NCI-H187 (cell line): ENCODE results near the gene ZFP36L1.
"Not testable (repeated sequence)": the region's sequence is repeated elsewhere in the genome, so short reads cannot be mapped to it uniquely, and the experiment has no call there.

Source experiments
- DNase-seq, 2 experiments: peaks; one replicate each; lab custom pipeline; 2025; lab: John Stamatoyannopoulos, UW

Gene ZFP36L1

GRCh38 chr14:68784226-68784910, 8.5 kb downstream of the ZFP36L1 start:
- no peak for DNase-seq

DNA sequence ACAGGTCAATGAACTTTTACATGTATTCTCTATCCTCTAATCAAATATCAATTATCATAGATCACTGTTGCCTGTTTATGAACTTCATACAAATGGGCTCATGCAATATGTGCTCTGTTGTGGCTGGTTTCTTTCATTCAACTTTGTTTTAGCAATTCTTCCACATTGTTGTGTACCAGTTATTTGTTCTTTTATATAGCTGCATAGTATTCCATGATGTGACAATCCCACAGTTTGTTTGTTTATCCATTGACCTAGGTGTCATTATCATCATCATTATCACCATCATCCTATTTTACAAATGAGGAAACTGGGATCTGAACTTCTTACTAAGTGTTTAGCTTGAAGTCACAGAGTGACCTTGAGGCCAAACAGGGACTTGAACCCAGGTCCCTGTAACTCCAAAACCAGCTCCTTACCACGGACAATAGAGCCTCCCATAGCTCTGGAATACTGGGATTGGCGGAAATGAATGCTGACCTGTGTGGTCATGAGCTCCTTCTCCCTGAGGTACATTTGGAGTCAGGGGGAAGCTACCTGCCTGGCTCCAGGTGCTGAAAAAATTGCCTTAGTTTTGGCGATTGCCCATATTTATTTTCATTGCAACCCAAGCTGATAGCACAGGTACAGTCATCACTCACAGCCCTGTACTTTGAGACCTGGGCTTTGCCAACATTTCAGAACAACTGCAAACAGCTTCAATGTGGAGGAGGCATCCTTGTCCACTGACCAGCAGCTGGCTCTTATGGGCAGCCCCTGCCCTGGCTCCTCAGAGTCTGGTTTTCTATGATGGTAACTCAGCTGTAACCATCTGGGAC, 9.2 kb downstream of the ZFP36L1 start:
- no peak for DNase-seq

GRCh38 chr14:68782091-68782981, 10.5 kb downstream of the ZFP36L1 start:
- no peak for DNase-seq

DNA sequence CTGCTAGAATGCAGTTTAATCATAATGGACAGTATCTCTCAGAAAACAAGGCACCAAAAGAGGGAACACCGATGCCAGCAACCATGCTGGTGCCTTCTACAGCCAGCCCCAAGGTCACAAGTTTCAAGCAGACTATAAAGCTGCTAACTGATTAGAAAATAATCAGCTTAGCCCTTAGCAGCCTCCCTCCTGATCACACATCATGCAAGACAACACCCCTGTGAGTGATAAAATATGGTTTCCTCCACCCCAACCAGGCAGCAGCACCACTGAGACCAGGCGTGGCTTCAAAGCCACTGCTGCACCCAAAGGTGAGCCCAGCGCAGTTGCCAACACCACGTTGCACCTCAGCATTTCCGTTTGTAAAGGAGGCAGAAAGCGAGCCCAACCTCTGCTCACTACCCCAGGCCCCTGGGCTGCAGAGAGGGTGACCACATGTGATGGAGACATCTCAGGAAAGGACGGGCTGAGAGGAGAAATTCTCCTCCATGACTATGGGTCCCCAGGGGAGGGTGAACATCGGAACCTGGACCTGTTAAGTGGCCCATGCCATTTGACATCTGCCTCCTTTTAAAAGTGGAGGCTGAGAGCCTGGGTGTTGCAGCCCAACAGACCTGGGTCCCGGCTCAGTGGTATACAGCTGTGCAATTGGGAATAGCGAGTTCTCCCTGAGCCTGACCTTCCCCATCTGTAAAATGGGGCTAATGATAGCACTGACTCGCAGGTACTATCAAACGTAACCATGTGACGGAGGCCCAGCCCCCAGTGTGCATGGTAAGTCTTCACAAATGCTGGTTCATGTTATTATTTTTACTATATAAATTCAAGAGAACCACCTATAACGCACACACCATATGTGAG, 11.5 kb downstream of the ZFP36L1 start:
- DNase-seq = no peak

GRCh38 chr14:68780358-68781160, 12.3 kb downstream of the ZFP36L1 start:
- DNase-seq = no peak

DNA sequence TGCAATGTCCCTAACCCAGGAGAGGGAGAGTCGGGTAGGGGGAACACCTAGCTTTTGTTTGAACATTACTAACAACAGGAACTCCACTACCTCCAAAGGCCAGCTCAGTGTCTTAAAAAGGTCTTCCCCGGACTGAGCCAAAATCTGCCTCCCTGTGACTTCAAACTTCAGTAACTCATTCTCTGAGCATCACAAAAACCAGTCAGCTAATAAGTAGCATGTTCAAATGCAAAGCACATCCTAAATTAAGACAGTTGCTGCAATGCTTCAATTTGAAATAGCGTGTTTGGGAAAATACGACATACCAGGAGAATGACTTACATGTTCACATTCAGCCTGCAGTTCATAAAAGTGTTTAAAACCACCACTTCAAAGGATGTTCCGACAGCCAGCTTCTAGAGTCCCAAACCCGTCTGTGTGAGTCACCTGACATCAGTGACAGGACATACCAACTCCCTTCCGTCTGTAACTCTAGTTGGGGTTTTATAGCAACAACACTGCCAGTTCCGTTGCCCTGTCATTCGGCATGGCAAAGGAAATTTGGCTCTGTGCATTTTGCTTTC, 13.0 kb downstream of the ZFP36L1 start:
- no peak for DNase-seq

GRCh38 chr14:68777644-68778043, 15.2 kb downstream of the ZFP36L1 start:
- DNase-seq = no peak

GRCh38 chr14:68775614-68776126, 17.2 kb downstream of the ZFP36L1 start:
- DNase-seq = no peak

- DNase-seq = no peak
Observed at GRCh38 chr14:68774771-68775613, 17.9 kb downstream of the ZFP36L1 start.

DNA sequence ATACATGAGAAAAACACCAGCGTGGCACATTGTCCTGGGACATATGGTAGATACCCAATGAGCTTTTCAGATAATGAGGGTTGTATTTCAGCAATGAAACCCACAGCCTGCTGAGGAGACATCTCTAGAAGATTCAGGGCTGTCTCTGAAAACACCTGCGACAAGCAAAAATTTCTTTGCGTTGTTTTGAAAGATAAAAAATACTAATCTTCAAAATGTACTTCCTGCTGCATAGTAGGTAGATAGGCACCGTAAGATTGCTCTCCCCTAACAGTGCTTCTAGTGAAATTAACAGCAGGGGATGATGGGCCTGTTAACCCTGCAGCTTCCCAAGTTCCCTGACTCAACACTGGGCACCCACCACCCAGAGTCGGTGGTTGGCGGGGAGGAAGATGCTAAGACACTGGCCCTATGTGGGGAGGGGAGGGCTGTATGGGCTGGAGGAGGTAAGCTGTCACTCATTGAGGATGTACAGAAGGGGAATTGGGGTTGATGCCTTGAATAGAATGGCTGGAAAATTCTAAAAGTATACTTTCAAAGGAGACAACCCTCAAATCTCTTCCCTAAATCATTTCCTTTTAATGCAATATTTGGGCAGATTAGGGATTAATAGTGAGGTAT, 20.0 kb downstream of the ZFP36L1 start:
- no peak for DNase-seq

DNA sequence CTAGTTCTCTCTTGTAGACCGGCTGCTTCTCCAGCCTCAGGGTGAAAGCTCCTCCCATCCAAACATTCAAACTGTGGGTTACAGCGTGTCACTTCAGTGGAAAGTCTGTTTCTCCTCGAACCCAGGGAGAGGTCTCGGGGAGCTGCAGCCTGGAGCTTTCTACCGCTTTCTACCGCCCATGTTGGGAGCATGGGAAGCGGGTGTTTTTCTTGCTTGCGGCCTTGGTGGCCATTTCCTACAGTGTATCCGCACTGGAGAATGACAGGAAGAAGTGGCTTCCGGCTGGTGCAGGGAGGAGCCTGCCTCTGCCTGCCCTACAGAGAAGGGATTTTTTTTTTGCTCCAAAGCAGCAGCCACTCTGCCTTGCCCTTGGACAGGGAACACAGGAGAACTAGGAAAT, 21.2 kb downstream of the ZFP36L1 start:
- no peak for DNase-seq

GRCh38 chr14:68770553-68771286, 22.1 kb downstream of the ZFP36L1 start:
- no peak for DNase-seq

- DNase-seq = no peak
Observed at GRCh38 chr14:68770051-68770450, 22.8 kb downstream of the ZFP36L1 start.

- DNase-seq = no peak
Observed at GRCh38 chr14:68768316-68768715, 24.6 kb downstream of the ZFP36L1 start.

GRCh38 chr14:68767248-68767645, 25.6 kb downstream of the ZFP36L1 start:
- DNase-seq = no peak

- no peak for DNase-seq
Observed at GRCh38 chr14:68766299-68767247, 26.3 kb downstream of the ZFP36L1 start.

DNA sequence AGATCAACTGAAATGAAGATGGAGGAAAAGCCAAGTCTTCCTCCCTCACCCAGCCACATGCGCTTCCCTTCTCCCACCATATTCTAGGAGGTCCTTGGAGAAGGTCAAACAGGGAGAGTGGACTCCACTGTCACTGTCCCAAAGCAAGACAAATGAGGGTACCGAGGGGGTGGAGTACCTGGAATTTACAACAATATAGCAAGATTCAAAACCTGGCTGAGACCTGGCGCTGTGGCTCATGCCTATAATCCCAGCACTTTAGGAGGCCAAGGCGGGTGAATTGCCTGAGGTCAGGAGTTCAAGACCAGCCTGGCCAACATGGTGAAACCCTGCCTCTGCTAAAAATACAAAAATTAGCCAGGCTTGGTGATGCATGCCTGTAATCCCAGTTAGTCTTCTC, 29.0 kb downstream of the ZFP36L1 start:
- DNase-seq = not testable (repeated sequence)
